Adrenal gland (tissue), 5 donors: Measurements from ENCODE around the gene TTLL11.

ENCODE experiments used
- CTCF ChIP-seq, 6 experiments: fragments of 450-650 bp in 4 of 6; fragments of 200-600 bp in 2 of 6; sonication (generic) in 1 of 6; IDR thresholded peaks; 1 replicate in 5 of 6; 2 replicates in 1 of 6; pipeline versions ENCODE4 v1.5.1 to v1.8.0; 2016 to 2021; ENCODE audit warnings: antibody characterized with exemption in 6 of 6, mild to moderate bottlenecking in 2 of 6, moderate library complexity in 1 of 6
- POLR2A ChIP-seq, 2 donors: fragments of 450-650 bp; IDR thresholded peaks; one replicate each; pipeline ENCODE4 v1.6.1; 2017; ENCODE audit warnings: antibody characterized with exemption in 2 of 2, mild to moderate bottlenecking in 2 of 2, moderate library complexity in 1 of 2
- donor health status: DM: no; HTN: no; CAD: no.

GRCh38 chr9:122001491-122002201, 91.5 kb downstream of the TTLL11 start:
- TF ChIP-seq CTCF (IDR thresholded peaks at IDR 0.05): no peak
- no peak for TF ChIP-seq POLR2A (IDR thresholded peaks at IDR 0.05)
